CD4-positive, alpha-beta T cell treated with Interleukin-1 beta for 1 hour (primary cell): ENCODE data around the gene TPRX1.
"Not testable (repeated sequence)": the region's sequence is repeated elsewhere in the genome, so short reads cannot be mapped to it uniquely, and the experiment has no call there.

Experiments used
- DNase-seq, 2 donors: peaks; one replicate each; pipeline ENCODE4 v3.0.0-alpha.2; 2020 to 2022

The TPRX1 gene

GRCh38 chr19:47766359-47766620 is 38.1 kb downstream of the TPRX1 start:
- no peak for DNase-seq

GRCh38 chr19:47765523-47766358 is 38.6 kb downstream of the TPRX1 start:
- DNase-seq = peak; percentile 29 to 41

- not testable (repeated sequence) for DNase-seq
Measured at GRCh38 chr19:47764705-47765104, 39.6 kb downstream of the TPRX1 start.

DNA sequence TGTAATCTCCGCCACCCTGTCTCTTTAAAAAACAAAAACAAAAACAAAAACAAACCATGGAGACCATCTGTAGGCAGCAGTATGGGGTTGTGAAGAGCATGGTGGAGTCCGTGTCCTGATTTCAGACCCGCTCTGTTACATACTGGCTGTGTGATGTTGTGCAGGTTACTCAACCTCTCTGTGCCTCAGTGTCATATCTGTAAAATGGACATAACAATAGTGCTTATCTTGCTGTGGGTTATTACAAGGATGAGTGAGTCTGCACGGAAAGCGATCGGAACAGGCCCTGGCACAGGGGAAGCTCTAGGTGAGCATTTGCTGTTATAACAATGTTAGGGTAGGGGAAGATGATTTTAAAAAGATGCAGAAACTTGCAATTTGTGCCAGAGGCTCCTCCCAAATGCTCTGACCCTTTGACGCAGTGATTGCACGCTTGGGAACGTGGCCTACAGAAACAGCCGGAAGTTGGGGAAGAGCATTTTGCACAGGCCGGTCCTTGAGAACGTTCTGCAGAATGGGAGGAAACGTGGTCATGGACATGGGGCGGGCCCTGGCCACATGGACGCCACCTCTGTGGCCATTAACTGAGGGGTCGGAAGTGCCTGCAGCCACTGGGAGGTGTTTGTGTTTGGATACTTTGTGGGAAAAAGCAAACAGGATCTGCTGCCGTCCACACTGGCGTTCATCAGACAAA is 41.6 kb downstream of the TPRX1 start:
- no peak for DNase-seq

DNA sequence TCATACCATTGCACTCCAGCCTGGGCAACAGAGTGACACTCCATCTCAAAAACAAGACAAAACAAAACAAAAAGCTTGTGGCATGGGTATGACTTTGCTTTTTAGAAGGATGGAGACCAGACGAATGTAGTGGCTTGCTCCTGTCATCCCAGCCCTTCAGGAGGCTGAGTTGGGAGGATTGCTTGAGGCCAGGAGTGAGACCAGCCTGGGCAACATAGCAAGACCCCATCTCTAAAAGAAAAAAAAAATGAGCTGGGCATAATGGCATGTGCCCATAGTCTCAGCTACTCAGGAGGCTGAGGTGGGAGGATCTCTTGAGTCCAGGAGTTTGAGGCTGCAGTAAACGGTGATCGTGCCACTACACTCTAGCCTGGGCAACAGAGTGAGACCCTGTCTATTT is 42.2 kb downstream of the TPRX1 start:
- DNase-seq = no peak

GRCh38 chr19:47761566-47761965 is 42.8 kb downstream of the TPRX1 start:
- no peak for DNase-seq

GRCh38 chr19:47760632-47760999 is 43.7 kb downstream of the TPRX1 start:
- DNase-seq = no peak

GRCh38 chr19:47758443-47758804 is 45.9 kb downstream of the TPRX1 start:
- DNase-seq = no peak

- DNase-seq = no peak
Measured at GRCh38 chr19:47757617-47758442, 46.5 kb downstream of the TPRX1 start.

DNA sequence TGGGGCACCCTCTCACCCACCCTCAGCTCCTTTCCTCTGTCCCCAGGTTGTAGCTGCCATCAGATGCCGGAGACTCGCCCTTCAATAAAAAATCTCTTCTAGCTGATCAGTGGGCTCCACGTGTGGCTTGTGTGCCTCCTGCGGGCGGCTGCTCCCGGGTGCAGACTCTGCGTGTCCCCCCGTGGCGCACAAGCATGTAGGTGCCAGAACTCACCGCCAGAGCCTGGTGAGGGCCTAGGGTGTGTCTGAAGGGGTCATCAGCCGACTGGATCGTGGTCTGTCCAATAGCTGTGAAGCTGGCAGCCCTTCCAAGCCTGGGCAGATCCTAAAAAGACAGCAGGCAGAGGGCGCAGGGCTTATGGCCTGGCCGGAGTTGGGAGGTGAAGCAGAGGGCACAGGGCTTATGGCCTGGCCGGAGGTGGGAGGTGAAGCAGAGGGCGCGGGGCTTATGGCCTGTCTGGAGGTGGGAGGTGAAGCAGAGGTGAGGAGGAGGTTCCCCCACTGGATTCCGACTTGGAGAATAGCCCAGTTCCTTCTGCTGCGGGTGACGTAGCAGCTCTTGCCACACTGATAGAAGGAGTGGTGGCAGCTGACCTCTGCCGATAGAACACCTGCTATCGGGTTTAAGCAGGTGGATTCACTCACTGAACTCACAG is 47.3 kb downstream of the TPRX1 start:
- no peak for DNase-seq

DNA sequence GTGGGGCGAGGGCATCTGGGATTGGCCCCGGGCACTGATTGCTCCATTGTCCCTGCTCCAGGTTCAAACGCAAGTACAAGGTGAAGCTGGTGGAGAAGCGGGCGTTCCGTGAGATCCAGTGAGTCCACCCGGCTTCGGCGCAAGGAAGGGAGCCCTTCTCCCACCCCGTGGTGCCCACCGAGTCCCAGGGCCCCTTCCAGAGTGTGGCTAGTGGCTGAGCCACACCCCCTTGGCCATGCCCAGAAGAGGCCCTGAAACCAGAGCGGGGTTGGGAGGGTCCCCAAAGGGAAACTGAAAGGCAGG is 47.8 kb downstream of the TPRX1 start:
- DNase-seq = no peak

DNA sequence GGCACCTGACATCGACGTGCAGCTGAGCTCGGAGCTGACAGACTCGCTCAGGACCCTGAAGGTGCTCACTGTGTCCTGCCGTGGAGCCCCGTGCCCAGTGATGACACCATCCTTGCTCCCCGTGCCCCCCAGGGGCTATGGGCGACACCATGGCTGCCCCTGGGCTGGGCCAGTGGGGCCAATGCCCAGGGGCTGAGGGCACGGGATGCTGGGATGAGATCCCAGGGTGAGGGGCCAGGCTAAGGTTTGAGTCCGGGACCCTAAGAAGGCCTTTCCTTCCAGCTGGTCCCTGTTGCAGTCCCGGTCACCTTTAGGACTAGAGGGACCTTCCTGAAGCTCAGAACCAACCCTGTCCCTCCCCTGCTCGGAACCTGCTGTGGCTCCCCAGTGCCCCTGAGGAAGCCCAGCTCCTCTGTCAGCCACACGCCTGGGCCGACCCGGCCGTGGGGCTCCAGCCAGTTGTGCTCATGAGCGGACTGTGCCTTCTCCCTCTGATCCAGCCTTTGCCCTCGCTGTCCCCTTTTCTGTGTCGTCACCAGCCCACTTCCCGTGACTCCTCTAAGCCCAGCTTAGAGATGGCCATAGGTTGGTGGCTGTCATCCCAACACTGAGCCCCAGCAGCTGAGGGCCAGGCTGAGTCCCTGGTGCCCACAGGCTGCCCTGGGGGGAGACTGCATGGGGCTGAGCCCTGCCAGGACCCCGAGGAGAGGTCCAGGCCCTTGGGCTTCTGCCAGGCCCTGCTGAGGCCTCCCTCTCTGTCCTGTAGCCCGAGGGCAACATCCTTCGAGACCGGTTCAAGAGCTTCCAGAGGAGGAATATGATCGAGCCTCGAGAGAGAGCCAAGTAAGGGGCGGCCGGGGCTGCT is 48.4 kb downstream of the TPRX1 start:
- no peak for DNase-seq

GRCh38 chr19:47755065-47755761 is 49.1 kb downstream of the TPRX1 start:
- DNase-seq = no peak

DNA sequence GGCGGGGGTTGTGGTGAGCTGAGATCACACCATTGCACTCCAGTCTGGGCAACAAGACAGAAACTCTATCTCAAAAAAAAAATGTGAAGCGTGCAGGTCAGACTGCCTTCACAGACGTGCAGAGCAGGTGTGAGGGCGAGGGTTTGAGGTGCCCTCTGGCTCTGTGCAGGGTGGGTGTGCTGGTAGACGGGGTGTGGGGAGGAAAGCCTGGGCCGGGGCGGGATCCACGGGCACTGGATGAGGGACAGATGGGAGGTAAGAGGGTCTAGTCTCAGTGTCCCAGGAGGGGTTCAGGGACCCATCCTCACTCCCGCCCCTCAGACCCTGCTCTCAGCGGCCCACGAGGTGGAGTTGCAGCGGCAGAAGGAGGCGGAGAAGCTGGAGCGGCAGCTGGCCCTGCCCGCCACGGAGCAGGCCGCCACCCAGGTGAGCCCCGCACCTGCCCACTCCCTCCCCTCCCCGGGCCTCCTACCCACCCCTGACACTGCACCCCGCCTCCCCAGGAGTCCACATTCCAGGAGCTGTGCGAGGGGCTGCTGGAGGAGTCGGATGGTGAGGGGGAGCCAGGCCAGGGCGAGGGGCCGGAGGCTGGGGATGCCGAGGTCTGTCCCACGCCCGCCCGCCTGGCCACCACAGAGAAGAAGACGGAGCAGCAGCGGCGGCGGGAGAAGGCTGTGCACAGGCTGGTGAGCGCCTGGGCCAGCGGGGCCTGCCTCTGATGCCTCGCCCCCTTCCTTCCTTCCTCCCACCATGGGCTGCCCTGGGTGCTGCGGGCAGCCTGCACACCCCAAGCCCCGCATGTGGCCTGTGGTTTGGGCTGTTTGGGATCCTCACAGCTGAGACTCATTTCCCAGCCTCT is 49.9 kb downstream of the TPRX1 start:
- no peak for DNase-seq

GRCh38 chr19:47752440-47753211 is 51.7 kb downstream of the TPRX1 start:
- no peak for DNase-seq
